Kidney tubule cell (primary cell): ENCODE measurements around the gene IGSF9B.

Source experiments
- DNase-seq: peaks from one replicate; pipeline ENCODE4 v3.0.0-alpha.2; 2018; ENCODE audit warnings: low spot score

Gene IGSF9B

DNA sequence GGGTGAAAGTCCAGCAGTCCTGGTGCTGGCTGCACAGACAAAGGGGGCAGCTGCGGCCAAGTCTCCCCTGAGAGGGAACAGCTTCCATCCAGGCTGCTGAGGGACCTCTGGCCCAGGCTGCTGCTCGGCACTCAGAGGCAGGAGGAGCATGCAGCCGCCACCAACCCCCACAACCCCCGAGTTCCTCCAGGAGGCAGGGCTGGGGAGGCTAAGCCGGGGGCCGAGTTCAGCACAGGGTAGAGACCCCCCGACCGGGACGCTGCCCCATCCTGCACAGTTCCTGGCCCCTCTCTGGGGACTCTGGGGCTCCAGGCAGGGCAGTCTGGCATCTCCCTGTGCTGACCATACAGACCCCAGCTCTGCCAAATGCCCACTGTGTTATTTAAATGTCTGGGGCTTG, 20.2 kb downstream of the IGSF9B start:
- no peak for DNase-seq

- DNase-seq, result no peak
Observed at GRCh38 chr11:133936136-133936535, 20.6 kb downstream of the IGSF9B start.

- DNase-seq, result no peak
Observed at GRCh38 chr11:133935551-133935910, 21.2 kb downstream of the IGSF9B start.

DNA sequence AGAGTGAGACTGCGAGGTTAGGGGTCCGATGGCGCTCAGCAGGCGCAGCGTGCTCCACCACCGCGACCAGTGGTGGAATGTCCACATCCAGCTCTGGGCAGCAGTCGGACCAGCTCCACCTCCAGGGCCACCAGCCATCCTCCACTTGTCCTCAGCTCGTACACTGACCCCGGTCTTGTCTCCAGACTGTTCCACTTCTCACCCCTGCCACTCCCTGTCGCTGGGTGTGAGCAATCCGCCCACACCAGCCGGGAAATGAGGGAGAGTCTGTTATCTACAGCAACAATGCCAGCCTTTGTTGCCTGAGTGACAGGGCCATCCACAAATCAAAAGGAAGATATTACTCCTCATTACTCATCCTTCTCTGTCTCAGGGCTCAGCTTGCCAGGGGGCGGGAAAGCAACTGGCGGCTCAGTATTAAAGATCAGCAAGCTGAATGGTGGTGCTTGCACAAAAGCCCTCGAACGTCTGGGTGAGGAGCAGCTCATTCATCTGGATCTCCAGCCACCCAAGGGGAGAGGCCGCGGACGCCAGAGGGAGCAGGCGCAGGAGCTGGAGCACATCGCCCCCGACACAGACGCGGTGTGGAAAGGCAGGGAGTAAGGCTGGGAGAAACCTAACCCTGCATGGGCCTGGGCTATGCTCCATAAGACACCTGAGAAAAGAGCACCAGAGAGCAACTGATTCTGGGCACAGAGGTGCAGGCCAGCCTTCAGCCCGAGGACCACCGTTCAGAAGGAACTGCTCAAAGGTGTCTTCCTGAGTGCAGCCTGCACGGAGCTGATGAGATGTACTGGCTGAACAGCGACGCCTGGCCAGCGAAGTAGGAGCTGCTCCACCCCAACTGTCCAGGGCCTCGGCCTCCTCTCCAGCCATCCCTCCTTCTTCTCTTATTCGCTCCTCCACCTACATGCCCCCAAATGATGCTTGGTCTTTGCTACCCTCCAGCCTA, 21.9 kb downstream of the IGSF9B start:
- peak; percentile 79 for DNase-seq

DNA sequence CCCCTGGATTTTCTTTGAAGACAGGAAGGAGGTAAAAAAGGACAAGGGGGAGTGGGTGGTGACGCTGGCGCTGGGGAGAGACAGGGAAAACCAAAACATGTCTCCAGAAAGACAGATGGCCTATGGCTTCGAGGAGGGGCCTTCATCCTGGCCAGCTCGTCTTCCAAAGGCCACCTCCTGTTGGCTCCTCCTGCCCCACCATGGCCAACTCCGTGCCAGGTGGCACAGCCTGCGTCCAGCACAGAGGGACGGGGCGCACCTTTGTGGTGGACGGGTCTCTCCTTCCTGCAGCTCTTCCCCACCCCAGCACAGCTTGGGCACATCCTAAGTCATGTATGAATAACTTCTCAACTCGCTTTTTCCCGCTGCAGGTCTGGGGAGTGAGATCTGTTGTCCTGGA, 22.7 kb downstream of the IGSF9B start:
- DNase-seq, result no peak

- DNase-seq, result no peak
Observed at GRCh38 chr11:133931449-133932060, 25.2 kb downstream of the IGSF9B start.

DNA sequence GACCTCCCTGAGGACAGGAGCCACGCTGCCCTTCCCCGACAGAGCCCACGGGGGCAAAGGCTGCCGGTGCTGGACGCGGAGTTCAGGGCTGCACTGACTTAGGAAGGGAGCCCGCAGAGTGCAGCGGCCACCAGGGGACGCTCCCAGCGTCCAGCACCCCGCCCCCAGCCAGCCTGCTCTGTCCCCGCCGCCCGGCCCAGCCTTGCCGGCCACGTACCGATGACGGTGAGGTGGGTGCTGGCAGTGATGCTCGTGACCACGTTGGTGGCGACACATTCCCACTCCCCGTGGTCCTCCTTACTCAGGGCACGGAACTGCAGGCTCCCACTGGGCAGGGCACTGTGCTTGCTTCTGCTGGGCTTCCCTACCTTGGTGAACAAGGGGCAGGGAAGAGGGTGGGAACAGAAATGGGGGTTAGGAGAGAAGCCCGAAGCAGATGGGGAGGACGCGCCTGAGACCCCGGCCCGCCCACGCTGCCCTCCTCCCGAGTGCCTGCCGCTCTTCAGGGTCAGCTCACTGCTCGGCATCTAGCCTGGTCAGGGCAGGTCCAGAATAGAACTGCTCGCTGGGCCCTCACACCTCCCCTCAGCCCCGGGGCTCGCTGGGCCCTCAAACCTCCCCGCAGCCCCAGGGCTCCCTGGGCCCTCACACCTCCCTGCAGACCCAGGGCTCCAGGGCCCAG, 25.9 kb downstream of the IGSF9B start:
- no peak for DNase-seq

- DNase-seq, result no peak
Observed at GRCh38 chr11:133930053-133930766, 26.6 kb downstream of the IGSF9B start.

DNA sequence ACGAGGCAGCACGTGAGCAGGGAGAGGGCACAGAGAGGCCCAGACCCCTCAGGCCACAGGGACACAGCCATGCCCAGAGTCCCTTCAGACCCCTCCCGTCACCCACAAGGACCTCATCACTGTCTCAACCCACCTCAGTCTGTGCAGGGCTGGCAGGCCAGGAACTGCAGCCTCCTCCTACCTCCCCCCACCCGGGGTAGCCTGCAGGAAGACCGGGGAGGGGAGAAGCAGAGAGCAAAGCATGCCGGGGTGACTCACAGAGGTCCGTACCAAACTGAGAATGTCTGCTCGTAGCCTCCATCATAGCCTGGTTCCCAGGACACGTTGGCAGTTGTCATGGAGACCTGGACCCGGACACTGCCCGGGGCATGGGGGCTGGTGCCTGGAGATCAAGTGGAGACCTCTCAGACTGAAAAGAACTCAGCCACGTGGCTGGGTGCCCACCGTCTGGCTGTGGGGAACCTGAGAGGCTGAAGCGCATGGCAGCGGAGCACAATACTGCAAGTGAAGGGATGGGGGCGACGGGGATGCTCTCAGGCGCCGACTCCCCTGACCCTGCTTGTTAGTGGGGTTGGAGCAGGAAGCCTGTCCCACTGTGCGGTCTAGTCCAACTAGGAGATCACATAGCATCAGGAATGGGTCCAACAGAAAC, 27.2 kb downstream of the IGSF9B start:
- no peak for DNase-seq

GRCh38 chr11:133928628-133929059, 28.1 kb downstream of the IGSF9B start:
- DNase-seq, result no peak

DNA sequence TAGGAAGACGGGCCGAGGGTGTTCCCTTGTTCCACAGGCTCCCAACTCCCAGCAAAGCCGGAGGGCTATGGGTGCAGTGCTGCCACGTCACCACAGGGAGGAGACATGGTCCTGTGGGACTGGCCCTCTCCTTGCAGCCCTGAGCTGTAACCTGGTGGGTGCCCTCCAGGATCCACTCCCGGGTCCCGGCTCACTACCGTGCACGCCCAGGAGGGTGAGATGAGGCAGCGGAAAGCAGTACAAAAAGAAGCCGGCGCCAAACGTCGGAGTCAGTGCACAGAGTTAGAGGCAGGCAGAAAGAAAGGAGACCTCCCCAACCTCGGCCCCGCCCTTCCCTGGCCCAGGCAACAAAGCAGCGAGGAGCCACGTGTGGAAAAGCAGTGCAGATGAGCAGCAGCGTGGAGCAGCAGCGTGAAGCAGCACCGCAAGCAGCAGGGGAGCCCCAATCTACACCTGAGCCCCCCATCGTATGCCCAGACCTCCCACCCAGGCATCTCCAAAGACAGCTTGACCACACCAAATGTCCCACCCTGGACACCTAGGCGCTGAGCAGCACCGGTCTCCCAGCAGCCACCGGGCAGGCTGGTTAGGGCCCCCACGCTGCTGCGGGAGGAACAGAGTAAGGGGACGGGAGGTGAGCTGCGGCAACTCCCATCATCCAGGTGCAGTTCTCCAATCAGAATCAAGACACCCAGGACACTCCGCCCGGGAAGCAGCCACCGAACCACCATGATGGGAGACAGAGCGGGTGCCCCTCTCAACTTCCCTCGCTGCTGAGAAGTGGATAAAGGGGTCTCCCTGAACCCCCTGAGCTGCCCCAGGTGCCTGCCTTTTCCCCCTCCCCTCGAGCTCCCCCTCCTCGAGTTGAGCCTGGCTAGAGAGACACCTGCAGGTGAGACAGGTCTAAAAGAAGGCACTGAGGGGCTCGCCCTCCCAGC, 28.8 kb downstream of the IGSF9B start:
- peak; percentile 66 for DNase-seq

GRCh38 chr11:133926466-133927246, 30.1 kb downstream of the IGSF9B start:
- no peak for DNase-seq

- no peak for DNase-seq
Observed at GRCh38 chr11:133925756-133926155, 31.0 kb downstream of the IGSF9B start.

- DNase-seq, result no peak
Observed at GRCh38 chr11:133924661-133925060, 32.1 kb downstream of the IGSF9B start.

DNA sequence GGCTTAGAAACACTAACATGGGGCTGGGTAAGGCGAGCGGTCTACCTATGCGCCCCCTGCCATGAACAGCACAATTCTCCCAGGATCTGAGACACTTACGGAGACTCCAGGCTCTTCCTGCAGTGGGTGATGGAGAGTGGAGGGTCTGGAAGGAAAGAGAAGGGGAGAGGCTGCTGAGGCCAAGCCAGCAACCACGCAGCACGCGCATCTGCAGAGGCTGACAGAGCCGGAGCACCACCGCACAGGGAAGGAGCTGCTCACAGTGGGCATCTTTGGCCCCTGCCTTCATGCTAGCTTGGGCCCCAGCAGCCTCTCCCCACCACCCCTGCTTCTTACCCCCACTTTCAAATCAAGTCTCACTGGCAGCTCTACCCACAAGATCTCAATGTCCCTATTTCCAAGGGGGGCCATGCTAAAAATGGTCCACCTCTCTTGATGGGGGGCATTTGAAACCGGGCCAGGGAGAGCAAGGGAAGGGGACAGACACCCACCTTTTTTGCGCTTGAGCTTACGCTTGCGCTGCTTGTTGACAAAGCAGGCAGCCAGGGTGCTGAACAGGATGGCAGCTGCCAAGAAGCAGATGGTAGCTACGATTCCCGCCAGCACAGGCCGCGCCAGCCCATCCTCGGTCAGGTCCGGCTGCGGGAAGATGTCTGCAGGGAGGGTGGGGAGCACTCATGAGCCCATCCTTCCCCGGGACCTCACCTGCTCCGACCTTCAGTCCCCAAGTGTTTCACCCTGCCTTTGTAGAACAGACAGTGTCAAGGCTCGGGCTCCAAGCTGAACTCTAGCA, 34.5 kb downstream of the IGSF9B start:
- no peak for DNase-seq

DNA sequence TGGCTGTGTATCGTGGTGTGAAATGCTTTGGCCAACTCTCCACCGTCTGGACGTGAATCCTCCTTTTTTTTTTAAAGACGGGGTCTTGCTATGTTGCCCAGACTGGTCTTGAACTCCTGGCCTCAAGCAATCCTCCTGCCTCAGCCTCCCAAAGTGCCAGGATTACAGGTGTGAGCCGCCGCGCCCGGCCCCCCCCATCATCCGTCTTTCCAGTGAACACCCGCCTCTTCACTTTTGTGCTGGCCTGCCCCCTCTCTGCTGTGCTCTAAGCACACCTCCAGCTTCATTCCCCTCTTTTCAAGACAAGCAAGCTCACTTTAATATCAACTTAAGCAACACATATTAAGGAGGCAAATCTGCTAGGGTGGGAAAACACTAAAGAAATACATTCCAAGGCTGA, 35.3 kb downstream of the IGSF9B start:
- no peak for DNase-seq

DNA sequence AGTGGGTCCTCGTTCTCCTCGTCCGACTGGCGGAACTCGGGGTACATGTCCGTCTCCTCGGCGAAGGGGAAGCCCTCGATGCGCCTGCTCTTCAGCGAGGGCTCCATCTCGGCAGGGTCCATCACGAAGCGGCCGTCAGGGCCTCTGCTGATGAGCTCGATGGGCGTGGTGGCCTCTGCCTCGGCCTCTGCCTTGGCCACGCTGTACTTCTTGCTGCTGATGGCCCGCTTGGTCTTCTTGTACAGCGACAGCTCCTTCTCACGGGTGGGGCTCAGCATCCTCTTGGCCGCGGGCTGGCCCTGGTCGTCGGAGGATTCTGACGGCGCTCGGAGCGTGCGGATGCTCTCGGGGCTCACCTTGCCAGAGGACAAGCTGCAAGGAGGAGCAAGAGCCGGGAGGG, 35.7 kb downstream of the IGSF9B start:
- no peak for DNase-seq

- no peak for DNase-seq
Observed at GRCh38 chr11:133920109-133920990, 36.4 kb downstream of the IGSF9B start.
